D721Med (cell line): ENCODE results near the gene VIM.

ENCODE experiments used
- DNase-seq: peaks from one replicate; pipeline ENCODE4 v3.0.0; 2011; ENCODE audit warnings: low spot score; ENCODE audit not compliant: insufficient read length
- FAIRE-seq: peaks from 2 replicates; lab custom pipeline; 2011; peaks lifted over from hg19 to GRCh38; lab: Jason Lieb, UNC
- CTCF ChIP-seq: IDR thresholded peaks from 2 replicates; pipeline ENCODE4 v1.5.1; 2012; ENCODE audit warnings: mild to moderate bottlenecking, control low read depth; ENCODE audit not compliant: insufficient read depth; ENCODE audit errors: missing control alignments

The VIM gene

GRCh38 chr10:17220652-17221100, 7.4 kb upstream of the VIM start:
- no peak for DNase-seq
- no peak for FAIRE-seq
- no peak for TF ChIP-seq CTCF

- no peak for TF ChIP-seq CTCF
- DNase-seq (no peak), FAIRE-seq (no peak)
Observed at GRCh38 chr10:17222329-17222728, 5.7 kb upstream of the VIM start.

- DNase-seq (no peak), FAIRE-seq (no peak)
- no peak for TF ChIP-seq CTCF
Observed at GRCh38 chr10:17225808-17226207, 2.2 kb upstream of the VIM start.

- TF ChIP-seq CTCF = no peak
- DNase-seq (no peak), FAIRE-seq (no peak)
Observed at GRCh38 chr10:17226891-17227303, 1.1 kb upstream of the VIM start.

- FAIRE-seq (no peak), DNase-seq (no peak)
- peak; percentile 18 for TF ChIP-seq CTCF
Observed at GRCh38 chr10:17227367-17228090, 512 bp upstream of the VIM start.

- DNase-seq = no peak
- FAIRE-seq = no peak
- no peak for TF ChIP-seq CTCF
Observed at GRCh38 chr10:17229016-17229716, 1.1 kb downstream of the VIM start.

- no peak for DNase-seq
- TF ChIP-seq CTCF = no peak
- FAIRE-seq = no peak
Observed at GRCh38 chr10:17229717-17229966, 1.6 kb downstream of the VIM start.
